DMS114 treated with DMSO at 0.1 percent for 48 hours (cell line): ENCODE results near the gene RPS21.

ENCODE experiments used
- DNase-seq: peaks from one replicate; lab custom pipeline; 2025; ENCODE audit not compliant: unreplicated experiment; lab: John Stamatoyannopoulos, UW

The RPS21 gene

DNA sequence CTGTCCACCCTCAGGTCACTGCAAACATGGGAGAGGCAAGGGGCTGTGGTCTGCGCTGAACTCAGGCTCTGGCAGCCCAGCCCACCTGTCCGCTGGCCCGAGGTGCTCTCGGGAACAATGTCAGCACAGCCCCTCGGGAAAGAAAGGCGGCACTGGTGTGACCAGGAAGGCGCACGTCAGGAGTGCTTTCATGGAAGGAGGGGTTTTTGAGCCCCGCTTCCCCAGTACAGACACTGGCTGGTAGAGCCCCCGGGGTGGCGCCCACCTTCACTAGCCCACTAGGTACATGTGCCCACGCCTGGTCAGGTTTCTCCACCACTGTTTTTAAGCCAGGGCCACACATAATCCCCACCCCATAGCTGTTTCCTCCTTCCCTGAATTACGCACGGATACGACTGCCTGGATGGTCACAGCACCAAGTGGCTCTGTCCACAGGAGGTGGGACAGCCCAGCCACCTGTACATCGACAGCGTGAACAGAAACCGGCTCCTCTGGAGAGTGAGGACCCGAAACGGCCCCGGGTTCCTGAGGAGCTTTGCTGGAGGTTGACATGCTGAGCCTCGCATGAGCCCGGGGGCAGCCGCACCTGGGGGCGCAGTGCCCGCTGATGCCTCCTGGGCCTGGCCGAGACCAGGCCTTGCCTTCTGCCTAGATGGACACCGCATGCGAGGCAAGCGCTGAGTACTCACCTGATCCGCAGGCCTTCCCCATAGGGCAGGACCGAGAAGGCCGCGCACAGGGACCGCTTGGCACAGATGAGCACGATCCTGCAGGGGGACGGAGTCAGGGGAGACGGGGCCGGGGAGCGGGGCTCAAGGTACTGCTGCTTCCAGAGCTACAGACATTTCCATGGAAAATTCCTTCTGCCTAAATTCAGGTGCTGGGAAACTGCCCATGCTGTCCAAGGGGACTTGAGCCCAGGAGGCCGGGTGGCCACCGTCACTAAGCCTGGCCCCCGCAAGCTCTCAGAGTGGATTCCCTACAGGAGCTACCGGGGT is 7.6 kb downstream of the RPS21 start:
- DNase-seq = no peak

DNA sequence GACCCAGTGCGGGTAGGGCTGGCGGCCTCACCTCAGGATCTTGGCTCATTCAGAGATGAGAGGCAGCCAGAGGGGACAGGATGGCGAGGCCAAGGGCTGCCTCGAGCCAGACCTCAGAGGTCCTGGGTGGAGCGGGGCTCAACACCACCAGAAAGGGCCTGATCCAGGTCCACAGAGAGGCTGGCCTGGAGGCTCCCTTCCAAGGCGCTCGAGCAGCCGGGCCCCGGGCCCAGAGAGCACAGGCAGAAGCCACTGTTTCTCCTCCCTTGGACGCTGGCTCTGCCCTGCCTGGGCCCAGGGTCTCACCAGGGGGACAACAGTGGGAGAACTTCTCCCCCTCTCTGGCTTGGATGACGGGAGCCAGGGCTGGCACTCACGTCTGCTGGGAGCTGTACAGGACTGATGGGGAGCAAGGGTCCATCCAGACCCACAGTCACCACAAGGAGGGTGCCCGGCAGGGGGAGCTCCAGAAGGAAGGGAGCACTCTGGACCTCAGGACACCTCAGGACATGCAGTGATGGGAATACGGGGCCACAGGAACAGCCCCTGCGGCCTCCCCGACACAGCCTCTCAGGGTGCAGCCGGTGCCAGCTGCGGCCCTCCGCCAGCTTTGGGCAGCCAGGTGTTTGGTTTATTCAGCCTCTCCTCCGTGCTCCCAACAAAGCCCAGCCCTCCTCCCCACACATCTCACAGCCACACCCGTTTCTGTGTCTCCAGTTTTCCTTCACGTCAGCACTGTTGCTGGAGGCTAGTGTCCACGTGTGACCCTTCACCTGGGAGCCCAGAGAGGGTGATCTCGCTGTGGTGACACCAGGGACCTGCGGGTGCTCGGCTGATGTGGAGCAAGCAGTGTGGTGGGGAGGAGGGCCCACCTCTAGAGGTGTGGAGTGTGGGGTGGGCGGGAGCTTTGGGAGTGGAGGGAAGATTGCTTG is 8.7 kb downstream of the RPS21 start:
- no peak for DNase-seq

DNA sequence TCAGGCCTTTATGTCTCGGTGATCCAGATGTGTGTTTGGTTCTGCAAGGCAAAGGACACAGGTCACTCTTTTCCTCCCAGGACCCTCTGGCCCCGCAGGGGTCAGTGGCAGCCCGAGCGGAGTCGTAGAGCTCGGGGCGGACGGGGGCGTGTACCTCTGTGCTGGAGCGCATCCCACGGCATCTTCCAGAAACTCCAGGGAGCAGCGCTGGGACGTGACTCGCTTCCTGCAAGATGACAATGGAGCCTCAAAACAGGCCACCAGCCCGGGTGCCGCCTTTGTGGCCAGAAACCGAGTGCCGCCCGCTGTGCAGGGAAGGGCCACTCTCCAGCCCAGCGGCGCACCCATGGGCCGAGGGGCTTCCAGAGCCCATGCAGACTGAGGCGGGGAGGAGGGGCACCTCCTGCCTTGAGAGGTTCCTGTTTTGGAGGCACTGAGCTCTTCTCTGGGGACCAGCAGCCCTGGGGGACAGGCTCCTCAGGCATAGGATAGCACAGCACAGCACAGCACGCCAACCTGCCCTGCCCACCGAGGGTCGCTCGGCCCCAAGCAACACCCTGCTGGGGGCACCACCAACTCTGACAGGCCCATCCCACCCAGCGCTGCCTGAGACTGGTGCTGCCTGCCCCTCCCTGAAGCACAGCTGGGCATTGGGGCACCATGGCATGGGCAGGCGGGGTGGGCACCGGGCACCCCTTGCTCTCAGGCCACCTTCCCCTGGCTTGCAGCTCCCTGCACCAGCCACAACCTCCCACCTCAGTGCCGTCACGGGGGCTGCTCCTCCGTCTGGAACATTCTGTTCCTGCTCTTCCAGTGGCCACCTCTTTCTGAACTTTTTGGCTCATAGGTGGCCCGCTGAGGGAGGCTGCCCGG is 9.7 kb downstream of the RPS21 start:
- DNase-seq = no peak

DNA sequence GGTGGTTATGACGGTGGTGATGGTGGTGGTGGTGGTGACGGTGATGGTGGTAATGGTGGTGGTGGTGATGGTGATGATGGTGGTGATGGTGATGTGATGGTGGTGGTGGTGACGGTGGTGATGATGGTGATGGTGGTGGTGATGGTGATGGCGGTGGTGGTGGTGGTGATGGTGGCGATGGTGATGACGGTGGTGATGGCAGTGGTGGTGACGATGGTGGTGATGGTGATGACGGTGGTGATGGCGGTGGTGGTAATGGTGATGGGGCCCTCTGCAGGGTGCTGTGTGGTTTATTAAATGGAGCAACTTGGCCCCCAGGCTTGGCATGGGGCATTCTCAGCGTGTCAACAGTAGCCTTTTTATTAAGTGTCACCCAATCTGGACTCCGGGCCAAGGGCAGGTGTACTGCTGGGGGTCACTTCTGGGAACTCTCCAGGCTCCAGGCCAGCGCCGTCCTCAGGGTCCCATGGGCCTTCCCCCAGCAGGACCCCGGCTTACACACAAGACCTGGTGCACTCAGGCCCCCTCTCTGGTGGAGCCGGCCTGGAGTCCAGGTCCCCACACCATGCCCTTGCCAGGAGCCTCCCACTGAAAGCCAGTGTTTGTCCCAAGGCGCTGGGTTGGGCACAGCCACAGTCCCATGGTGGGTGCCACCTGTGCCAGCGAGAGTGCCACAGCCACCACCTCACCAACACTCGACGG is 11.4 kb downstream of the RPS21 start:
- no peak for DNase-seq

DNA sequence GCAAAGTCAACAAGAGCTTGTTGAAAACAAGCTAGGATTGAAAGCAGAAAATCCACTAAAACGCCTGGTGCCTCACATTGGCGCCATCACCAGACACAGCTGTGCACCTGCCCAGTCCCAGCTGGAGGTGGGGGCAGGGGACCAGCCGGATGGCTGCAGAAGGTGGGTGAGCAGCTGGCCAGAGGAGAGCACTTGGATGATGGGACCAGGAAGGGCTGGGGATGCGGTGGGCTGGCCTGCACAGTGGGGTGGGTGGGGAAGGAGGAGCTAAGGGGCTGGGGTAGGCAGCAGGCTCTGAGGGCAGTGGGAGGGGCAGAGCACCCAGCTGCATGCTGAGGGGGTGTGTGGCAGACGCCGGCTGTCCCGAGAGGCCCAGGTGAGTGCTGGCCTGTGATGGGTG is 13.1 kb downstream of the RPS21 start:
- DNase-seq = no peak

DNA sequence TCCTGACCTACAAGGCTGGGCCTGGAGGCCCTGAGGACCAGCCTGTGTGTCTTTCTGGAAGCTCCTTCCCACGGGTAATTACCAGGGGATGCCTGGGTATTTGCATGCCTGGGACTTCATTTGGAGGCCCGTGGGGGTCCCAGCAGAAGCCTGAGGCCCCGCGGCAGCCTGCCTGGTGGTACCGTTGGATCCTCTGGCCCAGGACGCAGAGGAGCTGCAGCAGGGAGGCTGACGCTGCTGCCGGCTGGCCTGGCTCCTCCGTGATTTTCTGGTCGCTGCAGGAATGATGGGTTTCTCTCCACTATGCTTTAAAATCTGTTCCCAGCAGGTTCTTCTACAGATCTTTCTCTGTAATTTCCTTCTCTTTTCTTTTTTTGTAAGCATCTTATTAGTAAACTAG is 13.6 kb downstream of the RPS21 start:
- no peak for DNase-seq

DNA sequence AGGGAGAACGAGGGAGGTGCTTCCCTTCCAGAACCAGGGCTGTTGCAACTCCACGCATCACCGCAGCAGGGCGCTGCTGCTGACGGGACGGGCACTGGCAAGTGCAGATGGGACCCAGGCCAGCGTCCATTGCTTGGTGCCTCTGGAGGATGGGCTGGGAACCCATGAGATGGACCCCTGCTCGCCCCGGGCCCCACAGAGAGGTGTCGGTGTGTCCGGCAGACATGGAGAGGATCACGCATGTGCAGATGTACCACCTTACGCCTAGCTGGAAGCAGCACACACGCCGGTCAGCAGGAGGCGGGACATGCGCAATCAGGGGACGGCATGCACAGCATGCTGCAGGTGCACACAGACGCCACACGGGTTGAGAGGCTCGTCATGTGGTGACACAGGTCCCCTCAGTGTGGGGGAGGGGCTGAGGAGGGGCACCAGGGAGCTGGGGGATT is 14.5 kb downstream of the RPS21 start:
- DNase-seq = no peak

DNA sequence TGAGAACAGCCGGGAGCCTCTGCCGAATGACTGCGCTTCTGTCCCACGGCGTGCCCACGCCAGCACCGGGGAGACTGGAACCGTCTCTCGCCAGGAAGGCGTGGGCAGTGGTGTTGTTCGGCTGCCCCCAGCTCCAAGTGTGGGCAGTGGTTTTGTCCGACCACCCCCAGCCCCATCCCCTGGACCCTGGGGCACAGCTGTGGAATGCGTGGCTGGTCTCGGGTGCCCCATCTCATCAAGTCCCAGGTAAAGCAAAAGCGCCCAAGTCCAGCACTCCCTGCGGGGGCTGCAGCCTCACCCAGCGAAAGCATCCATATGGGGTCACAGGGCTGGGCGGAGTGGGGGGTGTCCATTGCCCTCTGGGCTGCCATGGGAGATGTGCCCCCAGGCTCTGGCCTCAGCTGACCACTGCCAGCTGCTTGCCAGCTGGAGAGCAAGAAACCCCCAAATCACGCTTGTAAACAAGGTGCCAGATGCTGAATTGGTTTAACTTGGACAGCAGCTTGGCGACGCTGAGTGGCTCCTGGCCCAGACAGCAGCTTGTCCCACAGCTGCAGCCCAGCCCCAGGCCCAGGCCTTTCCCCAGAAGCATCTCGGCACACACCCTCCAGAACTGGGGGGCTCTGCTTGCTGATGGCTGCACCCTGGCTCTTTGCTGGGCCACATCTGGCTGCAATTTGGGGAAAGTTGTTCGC is 15.7 kb downstream of the RPS21 start:
- no peak for DNase-seq

DNA sequence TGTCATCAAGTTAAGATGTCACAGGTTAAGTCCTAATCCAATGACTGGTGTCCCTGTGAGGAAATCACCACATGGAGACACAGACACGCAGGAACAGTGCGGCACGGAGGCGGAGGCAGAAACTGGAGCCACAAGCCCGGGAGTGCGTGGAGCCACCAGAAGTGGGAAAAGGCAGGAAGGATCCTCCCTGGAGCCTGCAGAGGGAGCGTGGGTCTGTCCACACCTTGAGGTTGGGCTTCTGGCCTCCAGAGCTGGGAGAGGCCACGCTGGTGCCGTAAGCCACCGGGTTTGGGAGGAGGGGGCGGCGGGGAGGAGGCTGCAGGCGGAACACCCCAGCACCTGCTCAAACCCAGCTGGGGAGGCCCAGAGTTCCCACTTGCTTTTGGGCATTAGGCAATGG is 16.4 kb downstream of the RPS21 start:
- DNase-seq = no peak

DNA sequence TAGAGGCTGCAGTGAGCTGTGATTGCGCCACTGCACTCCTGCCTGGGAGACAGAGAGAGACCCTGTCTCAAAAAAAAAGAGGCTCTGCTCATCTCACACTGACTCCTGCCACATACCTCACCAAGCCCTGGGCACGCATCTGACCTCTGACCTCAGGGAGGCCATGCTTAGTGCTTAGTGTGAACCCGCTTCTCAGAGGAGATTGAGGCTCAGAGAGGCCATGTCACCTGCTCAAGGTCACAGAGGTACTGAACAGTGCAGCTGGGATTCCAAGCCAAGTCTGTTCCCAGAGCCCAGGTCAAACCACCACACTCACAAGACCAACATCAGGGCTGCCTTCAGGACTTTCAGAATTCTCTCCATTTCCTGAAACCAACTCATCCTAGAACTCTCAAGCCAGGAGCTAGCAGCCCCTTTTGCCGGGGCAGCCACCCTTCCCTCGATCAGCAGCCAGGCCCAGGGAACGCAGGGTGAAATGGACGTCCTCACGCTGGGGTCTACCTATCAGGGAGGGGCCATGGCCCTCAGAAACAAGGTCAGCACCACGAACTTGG is 17.3 kb downstream of the RPS21 start:
- DNase-seq = no peak

DNA sequence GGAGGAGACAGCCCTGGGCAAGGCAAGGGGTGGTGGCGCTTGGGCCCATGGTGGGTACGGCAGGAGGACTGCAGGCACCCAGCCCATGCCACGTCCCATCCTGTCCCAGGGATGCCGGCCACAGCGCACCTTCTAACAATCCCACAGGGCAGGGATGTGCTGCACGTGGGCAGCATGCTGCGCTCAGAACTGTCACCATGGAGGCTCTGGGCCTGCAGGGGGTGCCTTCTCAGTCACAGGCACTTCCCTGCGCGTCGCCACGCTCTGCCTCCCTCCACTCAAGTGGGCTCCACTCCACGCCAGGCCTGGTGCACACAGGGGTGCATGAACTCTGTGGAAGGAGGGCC is 17.8 kb downstream of the RPS21 start:
- no peak for DNase-seq

DNA sequence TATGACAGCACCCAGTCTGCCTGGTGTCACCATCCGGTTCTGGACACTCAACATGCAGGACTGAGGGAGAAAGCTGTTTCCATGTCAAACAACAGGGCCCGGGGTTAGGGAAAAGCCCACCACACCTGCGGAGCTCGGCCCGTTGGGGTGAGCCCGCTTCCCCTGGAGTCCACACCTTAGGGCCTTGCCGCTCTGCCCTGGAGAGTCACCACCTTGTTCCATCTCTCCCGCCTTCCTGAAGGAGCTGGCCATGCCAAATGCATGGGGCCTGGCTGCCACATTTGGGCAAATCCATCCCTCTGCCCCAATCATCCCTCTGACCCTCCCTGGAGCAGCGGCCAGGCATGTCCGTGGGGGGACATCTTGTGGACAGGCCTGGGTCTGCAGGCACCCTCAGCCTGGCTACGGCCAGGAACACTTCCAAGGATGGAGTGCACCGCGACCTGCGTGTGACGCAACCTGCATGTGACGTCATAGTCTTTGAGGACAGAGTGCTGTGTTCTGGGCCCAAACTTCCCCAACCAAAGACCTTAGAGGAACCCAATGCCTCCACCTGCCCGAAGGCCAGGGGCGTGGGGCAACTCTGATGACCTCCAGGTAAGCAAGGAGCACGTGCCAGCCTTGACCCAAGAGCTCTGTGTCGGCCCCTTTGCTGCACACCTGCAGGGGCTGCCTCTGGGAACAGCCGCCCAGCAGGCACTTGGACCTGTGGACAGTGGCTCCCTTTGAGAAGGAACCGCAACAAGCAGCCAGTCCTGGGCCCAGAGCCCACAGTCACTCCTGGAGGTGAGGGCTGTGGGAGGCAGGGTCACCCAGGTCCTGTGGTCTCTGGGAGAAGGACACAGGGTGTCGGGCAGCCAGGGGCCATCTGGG is 18.4 kb downstream of the RPS21 start:
- no peak for DNase-seq

DNA sequence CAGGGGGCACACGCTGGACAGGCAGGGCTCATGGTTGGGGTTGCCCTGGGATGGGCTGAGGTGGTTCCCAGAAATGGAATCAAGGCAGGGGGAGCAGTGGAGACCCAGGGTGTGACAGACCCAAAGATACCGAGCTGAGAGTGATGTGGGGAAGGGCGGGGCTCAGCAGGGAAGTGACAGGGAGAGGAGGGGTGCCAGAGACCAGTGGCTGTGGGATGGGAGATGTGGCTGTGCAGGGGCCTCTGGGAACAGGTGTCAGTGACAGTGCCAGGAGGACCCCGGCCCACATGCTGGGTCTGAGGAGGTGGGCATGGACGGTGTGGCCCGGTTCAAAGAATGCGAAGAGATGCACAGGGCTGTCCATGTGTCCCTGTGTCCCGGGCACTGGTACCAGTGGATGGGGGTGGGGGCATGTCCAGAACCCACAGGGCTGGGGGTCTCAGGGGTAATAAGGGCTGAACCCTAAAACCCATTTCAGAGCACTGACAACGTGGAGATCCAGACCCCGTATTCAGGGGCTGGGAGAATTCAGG is 19.1 kb downstream of the RPS21 start:
- DNase-seq = no peak

DNA sequence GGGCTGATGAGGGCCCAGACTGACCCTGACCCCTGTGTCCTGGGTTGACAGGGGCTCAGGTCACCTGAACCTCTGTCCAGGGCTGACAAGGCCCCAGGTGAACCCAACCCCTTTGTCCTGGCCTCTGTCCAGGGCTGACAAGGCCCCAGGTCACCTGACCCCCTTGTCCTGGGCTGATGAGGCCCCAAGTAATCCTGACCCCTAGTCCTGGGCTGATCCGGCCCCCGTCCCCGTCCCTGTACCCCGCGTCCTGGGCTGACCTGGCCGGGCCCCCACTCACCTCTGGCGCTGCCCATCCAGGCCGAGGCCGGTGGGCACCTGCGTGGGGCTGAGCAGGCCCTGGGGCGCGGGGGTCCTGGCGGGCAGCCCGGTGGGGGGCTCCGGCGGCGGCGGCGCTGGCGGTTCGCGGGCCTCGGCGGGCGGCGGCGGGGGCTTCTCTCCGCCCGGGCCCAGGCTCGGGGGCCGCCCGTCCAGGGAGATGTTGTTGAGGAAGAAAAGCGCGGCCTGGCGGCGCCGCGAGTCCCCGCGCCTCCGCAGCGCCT is 19.8 kb downstream of the RPS21 start:
- DNase-seq = no peak

DNA sequence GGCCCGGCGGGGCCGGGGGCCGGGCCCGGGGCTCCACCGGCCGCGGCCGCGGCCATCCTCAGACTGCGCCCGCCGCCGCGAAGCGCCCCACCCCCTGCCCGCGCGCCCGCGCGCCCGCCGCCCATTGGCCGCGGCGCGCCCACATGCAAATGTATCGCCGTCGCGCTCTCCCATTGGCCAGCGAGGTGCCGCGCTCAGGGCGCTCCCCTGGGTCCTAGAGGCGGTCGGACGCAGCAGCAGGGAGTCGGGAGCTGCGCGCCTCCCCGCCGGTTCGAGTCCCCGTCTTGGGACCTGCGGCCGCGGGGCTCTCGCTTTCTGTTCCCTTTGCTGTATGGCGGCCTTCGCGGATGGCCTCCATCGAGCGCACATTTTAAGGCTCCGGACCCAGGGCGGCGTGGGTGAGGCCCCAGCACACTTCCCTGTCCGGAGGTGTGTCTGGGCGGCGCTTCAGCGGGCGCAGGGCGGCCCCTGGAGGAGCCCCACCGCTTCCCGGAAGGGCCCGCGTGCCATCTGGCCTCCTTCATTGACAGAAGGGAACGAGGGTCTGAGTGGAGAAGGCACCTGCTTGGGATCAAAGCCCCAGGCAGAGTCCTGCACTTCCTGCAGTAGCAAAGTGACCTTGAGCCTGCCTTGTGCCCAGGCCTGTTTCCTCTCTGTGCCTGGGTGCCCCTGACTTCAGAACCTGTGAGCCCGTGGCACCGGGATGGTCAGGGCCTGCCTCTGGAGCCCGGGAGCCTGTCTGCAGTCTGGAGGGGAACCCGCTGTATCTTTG is 20.5 kb downstream of the RPS21 start, which contains the start of gene CABLES2:
Gene CABLES2, minus strand, starts transcription at position 65 of the 772 bp plus-strand sequence. Its CDS starts 9 bp downstream, at position 56.
- DNase-seq = peak; percentile 62

DNA sequence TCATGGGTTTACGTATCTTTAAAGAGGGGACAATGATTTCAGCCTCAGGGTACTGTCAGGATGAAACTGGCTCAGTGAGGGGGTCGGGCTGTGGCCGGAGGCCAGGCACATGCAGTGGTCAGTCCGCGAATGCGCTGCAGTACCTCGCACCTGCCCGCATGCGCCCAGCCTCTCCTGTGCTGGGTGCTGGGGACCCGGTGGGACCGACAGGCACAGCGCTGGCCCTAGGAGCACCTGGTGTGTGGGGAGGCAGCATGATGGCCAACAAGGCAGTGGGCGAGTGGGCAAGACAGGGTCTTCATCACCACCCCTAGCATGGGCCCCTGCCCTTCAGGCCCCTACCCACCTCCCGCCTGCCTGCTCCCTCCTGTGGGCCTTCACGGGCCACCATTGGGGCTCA is 21.2 kb downstream of the RPS21 start:
- DNase-seq = no peak

DNA sequence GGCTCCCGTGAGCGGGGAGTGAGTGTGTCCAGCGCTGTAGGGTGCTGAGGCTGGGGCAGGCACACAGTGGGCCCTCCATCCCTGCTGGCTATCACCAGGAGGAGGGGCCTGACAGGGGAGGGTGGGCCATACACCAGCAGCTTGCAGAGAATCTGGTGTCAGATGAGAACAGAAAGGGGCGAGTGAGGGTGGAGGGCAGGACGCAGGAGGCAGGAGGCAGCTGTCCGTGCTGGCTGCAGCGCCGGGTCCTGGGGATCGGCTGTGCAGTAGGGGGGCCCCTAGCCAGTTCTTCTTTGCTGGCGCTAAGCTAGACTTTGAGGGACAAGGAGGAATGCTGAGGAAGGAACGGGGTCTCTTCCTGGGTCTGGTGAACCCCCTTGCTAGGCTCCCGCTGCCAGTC is 21.7 kb downstream of the RPS21 start:
- DNase-seq = no peak
